Mucosa of descending colon (tissue), 3 donors: ENCODE measurements around the gene PTPN21. TPM values are rescaled to one million over a fixed set of nuclear protein-coding genes. Genes with fewer than 3 reads are reported as not detected.

ENCODE experiments used
- ATAC-seq: fragments of 200-7000 bp; cut with Tn5 transposase; one replicate; pipeline ENCODE4 v1.9.1; 2020; ENCODE audit warnings: mild to moderate bottlenecking, moderate library complexity
- DNase-seq, 3 donors: peaks; one replicate each; pipeline ENCODE4 v3.0.0-alpha.2; 2020
- H3K36me3 ChIP-seq: fragments of 200-600 bp; one replicate; pipeline ENCODE4 v1.8.0; 2021; ENCODE audit warnings: low read depth, mild to moderate bottlenecking
- H3K4me1 ChIP-seq: fragments of 200-600 bp; one replicate; pipeline ENCODE4 v1.8.0; 2021; ENCODE audit warnings: low read depth, mild to moderate bottlenecking
- H3K4me3 ChIP-seq: fragments of 200-600 bp; one replicate; pipeline ENCODE4 v1.8.0; 2021; ENCODE audit warnings: mild to moderate bottlenecking
- H3K9me3 ChIP-seq: fragments of 200-600 bp; one replicate; pipeline ENCODE4 v1.8.0; 2021; ENCODE audit warnings: mild to moderate bottlenecking
- CTCF ChIP-seq: fragments of 200-600 bp; IDR thresholded peaks from one replicate; pipeline ENCODE4 v1.8.0; 2022; ENCODE audit warnings: antibody characterized with exemption, mild to moderate bottlenecking
- intact Hi-C, 2 donors: fragments of 100-400 bp; cut with DNase I in 1 of 2; cut with micrococcal nuclease in 1 of 2; formaldehyde crosslinking; loops; one replicate each; pipeline versions ENCODE4 v1.11.0 to v1.11.1; 2022; cut with DNase I, micrococcal nuclease
- total RNA-seq, 3 donors: library from RNA; stranded (reverse); fragmentation: NEBNext Ultra II Directional in 2 of 3; extraction: Animal tissue kit (Norgen Biotek cat#: 25700) in 2 of 3; gene quantifications; one replicate each; pipeline versions ENCODE4 v1.2.1 to v1.2.4, GENCODE V29; 2021 to 2023
- donor health status: DM: no; HTN: no; CAD: no; lungs with moderate emphysema.
- donor health status: DM: no; HTN: no; CAD: no.
- donor health status: DM: no; HTN: yes; CAD: no.

The PTPN21 gene
- total RNA-seq, 3 donors from 2014 or later = 37.0 to 51.8 (median 44.7) TPM

GRCh38 chr14:88488081-88488480 lies 66.7 kb downstream of the PTPN21 start:
- no peak for ATAC-seq
- H3K36me3 ChIP-seq = no peaks in the 10 kb centered on the region
- DNase-seq = no peak
- no peaks in the 10 kb centered on the region for H3K9me3 ChIP-seq
- H3K4me1 ChIP-seq = peaks cover 9% of the 10 kb centered on the region
- TF ChIP-seq CTCF = no peak
- intact Hi-C loops = no loop called here
- H3K4me3 ChIP-seq = no peak overlapping the region

- Histone ChIP-seq H3K4me1 (no peaks in the 10 kb centered on the region), H3K36me3 (no peaks in the 10 kb centered on the region), H3K9me3 (no peaks in the 10 kb centered on the region), H3K4me3 (no peak overlapping the region)
- ATAC-seq = no peak
- no peak for DNase-seq
- intact Hi-C loops = no loop called here
- TF ChIP-seq CTCF = no peak
Measured at GRCh38 chr14:88482524-88482923, 72.3 kb downstream of the PTPN21 start.

- intact Hi-C loops = no loop called here
- H3K9me3 ChIP-seq = no peaks in the 10 kb centered on the region
- no peaks in the 10 kb centered on the region for H3K36me3 ChIP-seq
- ATAC-seq (no peak), DNase-seq (no peak)
- H3K4me3 ChIP-seq = no peak overlapping the region
- no peak for TF ChIP-seq CTCF
- no peaks in the 10 kb centered on the region for H3K4me1 ChIP-seq
Measured at GRCh38 chr14:88481794-88482193, 73.0 kb downstream of the PTPN21 start.

- intact Hi-C loops = no loop called here
- Histone ChIP-seq H3K9me3 (no peaks in the 10 kb centered on the region), H3K4me3 (no peak overlapping the region), H3K36me3 (no peaks in the 10 kb centered on the region), H3K4me1 (no peaks in the 10 kb centered on the region)
- no peak for TF ChIP-seq CTCF
- no peak for DNase-seq
- ATAC-seq = no peak
Measured at GRCh38 chr14:88481059-88481458, 73.7 kb downstream of the PTPN21 start.

GRCh38 chr14:88479574-88479987 lies 75.2 kb downstream of the PTPN21 start:
- TF ChIP-seq CTCF = no peak
- DNase-seq (no peak), ATAC-seq (no peak)
- H3K36me3 ChIP-seq = no peaks in the 10 kb centered on the region
- no peaks in the 10 kb centered on the region for H3K4me1 ChIP-seq
- no peaks in the 10 kb centered on the region for H3K9me3 ChIP-seq
- H3K4me3 ChIP-seq = no peak overlapping the region
- intact Hi-C loops = no loop called here

- H3K36me3 ChIP-seq = no peaks in the 10 kb centered on the region
- H3K4me3 ChIP-seq = no peak overlapping the region
- H3K4me1 ChIP-seq = peaks cover 4% of the 10 kb centered on the region
- H3K9me3 ChIP-seq = no peaks in the 10 kb centered on the region
- TF ChIP-seq CTCF = no peak
- no peak for ATAC-seq
- intact Hi-C loops = no loop called here
- DNase-seq = no peak
Measured at GRCh38 chr14:88478931-88479330, 75.9 kb downstream of the PTPN21 start.
